Measurements from ENCODE around the gene ZNF14. TPM values are rescaled to one million over a fixed set of nuclear protein-coding genes. Genes with fewer than 3 reads are reported as not detected.

Gene ZNF14
- total and polyA plus RNA-seq, 10 of the 15 experiments (the other 5 are each of a cell fraction or from before 2014, with no cell fraction given): 2.5 to 7.2 (median 4.6) TPM

DNA sequence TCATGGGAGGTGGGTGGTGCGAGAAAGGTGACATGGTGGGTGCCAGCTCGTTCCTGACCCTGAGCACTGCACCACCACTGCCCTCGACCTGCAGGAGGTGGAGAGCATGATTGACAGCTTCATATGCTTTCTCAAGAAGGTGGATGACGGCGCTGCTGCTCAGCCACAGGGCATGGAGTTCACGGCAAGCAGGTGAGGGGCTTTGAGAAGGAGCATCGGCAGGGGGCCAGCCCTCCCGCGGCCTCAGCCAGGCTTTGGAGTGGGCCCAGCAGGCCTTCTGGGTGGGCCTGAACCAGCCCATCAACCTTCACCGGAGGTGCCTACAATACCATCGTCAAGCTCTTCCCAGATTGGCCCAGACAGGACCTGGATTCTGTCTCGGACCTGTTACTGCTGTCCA is 18.9 kb upstream of the ZNF14 start:
- Histone ChIP-seq H3K4me2 (ENCODE audit: control insufficient read depth, insufficient read depth) (no peak overlapping the region), H2AFZ (ENCODE audit: control insufficient read depth, low read depth, low read length) (no peak overlapping the region), H3K27ac (ENCODE audit: control insufficient read depth, insufficient read depth) (no peak overlapping the region), H3K9ac (ENCODE audit: control insufficient read depth, insufficient read depth, low read length) (no peak overlapping the region), H4K20me1 (ENCODE audit: control insufficient read depth, insufficient read depth) (no peaks in the 10 kb centered on the region), H3K4me1 (ENCODE audit: control insufficient read depth, insufficient read depth, low read length) (no peaks in the 10 kb centered on the region), H3K27me3 (replicated peaks in 1 of 2; ENCODE audit: control insufficient read depth in 2 of 2, insufficient read depth in 2 of 2, low read length in 1 of 2) (no peaks in the 10 kb centered on the region), H3K36me3 (ENCODE audit: control insufficient read depth in 2 of 2, insufficient read depth in 2 of 2, low read length in 1 of 2) (no peaks in the 10 kb centered on the region), H3K79me2 (ENCODE audit: control insufficient read depth, insufficient read depth, low read length) (no peaks in the 10 kb centered on the region), H3K4me3 (no peak overlapping the region), H3K9me3 (replicated peaks; ENCODE audit: control insufficient read depth, insufficient read depth, low read length) (peaks cover 5% of the 10 kb centered on the region; the same call in 1 of the 3 replicates)
- RAD21 ChIA-PET (ENCODE audit: unreplicated experiment): no interaction called here
- FAIRE-seq: no peak
- in situ Hi-C loops (cut with MboI) (no loop called here), intact Hi-C loops (cut with micrococcal nuclease; ENCODE audit: unreplicated experiment) (no loop called here)
- CTCF ChIA-PET: no interaction called here
- DNase-seq (ENCODE audit: low read depth, low spot score): no peak
- BruUV-seq (replicated peaks): no TSS peak
- SMC1A ChIA-PET (ENCODE audit: uncharacterized antibody, unreplicated experiment): no interaction called here
- POLR2A ChIA-PET: no interaction called here
- no peak for ATAC-seq
- WGBS (ENCODE audit: insufficient coverage, insufficient replicate concordance, low lambda C conversion rate, missing lambda C conversion rate): 73% methylated on average over 12 of the region's 12 CpGs
- no peak for TF ChIP-seq CEBPB (IDR thresholded peaks at IDR 0.05; ENCODE audit: borderline replicate concordance in 1 of 2, low read depth in 2 of 2, low read length in 2 of 2)
- TF ChIP-seq SIN3A (IDR thresholded peaks at IDR 0.05; ENCODE audit: low read depth, low read length): no peak
- TF ChIP-seq, protein P1, sequence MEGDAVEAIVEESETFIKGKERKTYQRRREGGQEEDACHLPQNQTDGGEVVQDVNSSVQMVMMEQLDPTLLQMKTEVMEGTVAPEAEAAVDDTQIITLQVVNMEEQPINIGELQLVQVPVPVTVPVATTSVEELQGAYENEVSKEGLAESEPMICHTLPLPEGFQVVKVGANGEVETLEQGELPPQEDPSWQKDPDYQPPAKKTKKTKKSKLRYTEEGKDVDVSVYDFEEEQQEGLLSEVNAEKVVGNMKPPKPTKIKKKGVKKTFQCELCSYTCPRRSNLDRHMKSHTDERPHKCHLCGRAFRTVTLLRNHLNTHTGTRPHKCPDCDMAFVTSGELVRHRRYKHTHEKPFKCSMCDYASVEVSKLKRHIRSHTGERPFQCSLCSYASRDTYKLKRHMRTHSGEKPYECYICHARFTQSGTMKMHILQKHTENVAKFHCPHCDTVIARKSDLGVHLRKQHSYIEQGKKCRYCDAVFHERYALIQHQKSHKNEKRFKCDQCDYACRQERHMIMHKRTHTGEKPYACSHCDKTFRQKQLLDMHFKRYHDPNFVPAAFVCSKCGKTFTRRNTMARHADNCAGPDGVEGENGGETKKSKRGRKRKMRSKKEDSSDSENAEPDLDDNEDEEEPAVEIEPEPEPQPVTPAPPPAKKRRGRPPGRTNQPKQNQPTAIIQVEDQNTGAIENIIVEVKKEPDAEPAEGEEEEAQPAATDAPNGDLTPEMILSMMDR (IDR thresholded peaks at IDR 0.05 in 2 of 3, conservative IDR thresholded peaks at IDR 0.05 in 1 of 3; ENCODE audit: control insufficient read depth in 2 of 3, extremely low read depth in 1 of 3, insufficient read depth in 1 of 3, low read depth in 3 of 3, low read length in 3 of 3): no peak
- TF ChIP-seq SMAD5 (IDR thresholded peaks at IDR 0.05; ENCODE audit: low read depth): no peak
- no peak for TF ChIP-seq NFYA (IDR thresholded peaks at IDR 0.05; ENCODE audit: borderline replicate concordance, low read depth, low read length)
- TF ChIP-seq CBFB (IDR thresholded peaks at IDR 0.05; ENCODE audit: low read depth): no peak
- TF ChIP-seq EED (IDR thresholded peaks at IDR 0.05; ENCODE audit: low read depth): no peak
- no peak for TF ChIP-seq NR2F1 (conservative IDR thresholded peaks at IDR 0.05)

Measured in GM12878 (cell line).